ENCODE data around the gene NOP56. TPM values are rescaled to one million over a fixed set of nuclear protein-coding genes. Genes with fewer than 3 reads are reported as not detected.

Gene NOP56
- total and polyA plus RNA-seq, 2 experiments from 2014 or later, result 123 to 149 TPM

- in situ Hi-C loops (cut with MboI), result no loop called here
- no peaks in the 10 kb centered on the region for H3K9me2 ChIP-seq (ENCODE audit: insufficient read depth)
- DNase-seq, result no peak
- 82 to 86% methylated on average over 5 of the region's 5 CpGs for WGBS, 2 experiments (ENCODE audit: low coverage in 1 of 2, low lambda C conversion rate in 2 of 2, missing lambda C conversion rate in 2 of 2)
- H2AFZ ChIP-seq, result no peak overlapping the region
- no peaks in the 10 kb centered on the region for H4K20me1 ChIP-seq (ENCODE audit: insufficient read depth)
- H3K4me1 ChIP-seq (ENCODE audit: insufficient read depth), result no peaks in the 10 kb centered on the region
- no peaks in the 10 kb centered on the region for H3K27me3 ChIP-seq (replicated peaks; ENCODE audit: insufficient read depth)
- no peak overlapping the region for H3K4me3 ChIP-seq
- no peak overlapping the region for H3K4me2 ChIP-seq (ENCODE audit: unreplicated experiment)
- no peak overlapping the region for H3K9ac ChIP-seq
- peaks cover 58% of the 10 kb centered on the region for H3K79me2 ChIP-seq (ENCODE audit: insufficient read depth)
- H3K36me3 ChIP-seq (ENCODE audit: low read depth), result peaks cover 46% of the 10 kb centered on the region
- H3F3A ChIP-seq (ENCODE audit: insufficient read depth), result peaks cover 56% of the 10 kb centered on the region
- H3K9me3 ChIP-seq (ENCODE audit: low read depth), result no peaks in the 10 kb centered on the region
- TF ChIP-seq EZH2 (IDR thresholded peaks at IDR 0.05; ENCODE audit: insufficient read depth, poor library complexity, severe bottlenecking) (no peak), EZH2phosphoT487 (IDR thresholded peaks at IDR 0.05; ENCODE audit: insufficient read depth, low read depth) (no peak)
- no peak overlapping the region for H3K27ac ChIP-seq
These were observed 4.8 kb downstream of the NOP56 start for GRCh38 chr20:2657241-2657640.

GRCh38 chr20:2657674-2658073 is 5.2 kb downstream of the NOP56 start:
- Histone ChIP-seq H4K20me1 (ENCODE audit: insufficient read depth) (no peaks in the 10 kb centered on the region), H3K79me2 (ENCODE audit: insufficient read depth) (peaks cover 60% of the 10 kb centered on the region)

GRCh38 chr20:2658414-2659354 is 6.3 kb downstream of the NOP56 start:
- 71 to 78% methylated on average over 13 of the region's 13 CpGs for WGBS, 2 experiments (ENCODE audit: low coverage in 1 of 2, low lambda C conversion rate in 2 of 2, missing lambda C conversion rate in 2 of 2)
- H3K27me3 ChIP-seq (replicated peaks; ENCODE audit: insufficient read depth), result no peaks in the 10 kb centered on the region
- H3K9me2 ChIP-seq (ENCODE audit: insufficient read depth), result no peaks in the 10 kb centered on the region
- H3K9ac ChIP-seq, result no peak overlapping the region
- no peak overlapping the region for H3K27ac ChIP-seq
- in situ Hi-C loops (cut with MboI), result no loop called here
- H4K20me1 ChIP-seq (ENCODE audit: insufficient read depth), result no peaks in the 10 kb centered on the region
- no peak for DNase-seq
- peaks cover 6% of the 10 kb centered on the region; the same call in 1 of the 2 replicates for H3K4me1 ChIP-seq (ENCODE audit: insufficient read depth)
- peaks cover 46% of the 10 kb centered on the region for H3K36me3 ChIP-seq (ENCODE audit: low read depth)
- H3K79me2 ChIP-seq (ENCODE audit: insufficient read depth), result peaks cover 60% of the 10 kb centered on the region
- no peak overlapping the region for H3K4me2 ChIP-seq (ENCODE audit: unreplicated experiment)
- H3F3A ChIP-seq (ENCODE audit: insufficient read depth), result peaks cover 56% of the 10 kb centered on the region
- H3K9me3 ChIP-seq (ENCODE audit: low read depth), result no peaks in the 10 kb centered on the region
- H3K4me3 ChIP-seq, result no peak overlapping the region
- TF ChIP-seq EZH2 (IDR thresholded peaks at IDR 0.05; ENCODE audit: insufficient read depth, poor library complexity, severe bottlenecking), result no peak
- no peak for TF ChIP-seq EZH2phosphoT487 (IDR thresholded peaks at IDR 0.05; ENCODE audit: insufficient read depth, low read depth)
- H2AFZ ChIP-seq, result no peak overlapping the region

More at GRCh38 chr20:2657674-2658073, 5.2 kb downstream of the NOP56 start:
- 76 to 79% methylated on average over 5 of the region's 5 CpGs for WGBS, 2 experiments (ENCODE audit: low coverage in 1 of 2, low lambda C conversion rate in 2 of 2, missing lambda C conversion rate in 2 of 2)
- Histone ChIP-seq H3K27me3 (replicated peaks; ENCODE audit: insufficient read depth) (no peaks in the 10 kb centered on the region), H3K9ac (no peak overlapping the region), H3K4me2 (ENCODE audit: unreplicated experiment) (no peak overlapping the region), H3F3A (ENCODE audit: insufficient read depth) (peaks cover 56% of the 10 kb centered on the region), H3K9me3 (ENCODE audit: low read depth) (no peaks in the 10 kb centered on the region), H3K36me3 (ENCODE audit: low read depth) (peaks cover 46% of the 10 kb centered on the region), H3K9me2 (ENCODE audit: insufficient read depth) (no peaks in the 10 kb centered on the region), H2AFZ (no peak overlapping the region), H3K4me3 (no peak overlapping the region), H3K27ac (no peak overlapping the region), H3K4me1 (ENCODE audit: insufficient read depth) (no peaks in the 10 kb centered on the region)
- in situ Hi-C loops (cut with MboI), result no loop called here
- no peak for DNase-seq
- TF ChIP-seq EZH2phosphoT487 (IDR thresholded peaks at IDR 0.05; ENCODE audit: insufficient read depth, low read depth) (no peak), EZH2 (IDR thresholded peaks at IDR 0.05; ENCODE audit: insufficient read depth, poor library complexity, severe bottlenecking) (no peak)

- no peaks in the 10 kb centered on the region for H3K9me3 ChIP-seq (ENCODE audit: low read depth)
- in situ Hi-C loops (cut with MboI), result no loop called here
- no peak overlapping the region for H3K27ac ChIP-seq
- H3K9me2 ChIP-seq (ENCODE audit: insufficient read depth), result no peaks in the 10 kb centered on the region
- H3K4me3 ChIP-seq, result no peak overlapping the region
- no peak overlapping the region for H3K4me2 ChIP-seq (ENCODE audit: unreplicated experiment)
- H4K20me1 ChIP-seq (ENCODE audit: insufficient read depth), result no peaks in the 10 kb centered on the region
- TF ChIP-seq EZH2 (IDR thresholded peaks at IDR 0.05; ENCODE audit: insufficient read depth, poor library complexity, severe bottlenecking) (no peak), EZH2phosphoT487 (IDR thresholded peaks at IDR 0.05; ENCODE audit: insufficient read depth, low read depth) (no peak)
- H3K4me1 ChIP-seq (ENCODE audit: insufficient read depth), result peaks cover 6% of the 10 kb centered on the region
- H3K9ac ChIP-seq, result no peak overlapping the region
- peaks cover 50% of the 10 kb centered on the region for H3F3A ChIP-seq (ENCODE audit: insufficient read depth)
- H3K79me2 ChIP-seq (ENCODE audit: insufficient read depth), result peaks cover 54% of the 10 kb centered on the region
- DNase-seq, result no peak
- peaks cover 39% of the 10 kb centered on the region for H3K36me3 ChIP-seq (ENCODE audit: low read depth)
- 92 to 94% methylated on average over 10 of the region's 10 CpGs for WGBS, 2 experiments (ENCODE audit: low coverage in 1 of 2, low lambda C conversion rate in 2 of 2, missing lambda C conversion rate in 2 of 2)
- no peaks in the 10 kb centered on the region for H3K27me3 ChIP-seq (replicated peaks; ENCODE audit: insufficient read depth)
- H2AFZ ChIP-seq, result no peak overlapping the region
These were observed 7.1 kb downstream of the NOP56 start for GRCh38 chr20:2659547-2659946.

All from GM23248 (cell line).